Fibroblast of skin of right quadriceps (primary cell): Measurements from ENCODE around the gene CDCP1.
A peak's percentile ranks its signal among the peaks of the same experiment; 100 is the strongest.
"Not testable (repeated sequence)": the region's sequence is repeated elsewhere in the genome, so short reads cannot be mapped to it uniquely, and the experiment has no call there.

ENCODE experiments used
- DNase-seq: peaks from one replicate; pipeline ENCODE4 v3.0.0-alpha.2; 2013

The CDCP1 gene

GRCh38 chr3:45170096-45170495 lies 23.9 kb upstream of the CDCP1 start:
- no peak for DNase-seq

- no peak for DNase-seq
Measured at GRCh38 chr3:45169125-45169904, 23.1 kb upstream of the CDCP1 start.

- no peak for DNase-seq
Measured at GRCh38 chr3:45168451-45168850, 22.3 kb upstream of the CDCP1 start.

GRCh38 chr3:45167011-45167911 lies 21.1 kb upstream of the CDCP1 start:
- peak; percentile 90 for DNase-seq

- DNase-seq = no peak
Measured at GRCh38 chr3:45166321-45166879, 20.2 kb upstream of the CDCP1 start.

GRCh38 chr3:45165497-45166283 lies 19.5 kb upstream of the CDCP1 start:
- DNase-seq = no peak

- no peak for DNase-seq
Measured at GRCh38 chr3:45164056-45164455, 17.9 kb upstream of the CDCP1 start.

GRCh38 chr3:45163481-45163880 lies 17.3 kb upstream of the CDCP1 start:
- no peak for DNase-seq

- peak; percentile 43 for DNase-seq
Measured at GRCh38 chr3:45154641-45155147, 8.5 kb upstream of the CDCP1 start.

- peak; percentile 65 for DNase-seq
Measured at GRCh38 chr3:45153658-45154437, 7.7 kb upstream of the CDCP1 start.

- DNase-seq = no peak
Measured at GRCh38 chr3:45152307-45152706, 6.1 kb upstream of the CDCP1 start.

GRCh38 chr3:45151100-45151499 lies 4.9 kb upstream of the CDCP1 start:
- no peak for DNase-seq

GRCh38 chr3:45148921-45149320 lies 2.7 kb upstream of the CDCP1 start:
- no peak for DNase-seq

GRCh38 chr3:45145223-45145622 lies 955 bp downstream of the CDCP1 start:
- no peak for DNase-seq

GRCh38 chr3:45143673-45144671 lies 2.2 kb downstream of the CDCP1 start:
- DNase-seq = no peak

GRCh38 chr3:45140770-45141155 lies 5.4 kb downstream of the CDCP1 start:
- not testable (repeated sequence) for DNase-seq

GRCh38 chr3:45140141-45140769 lies 5.9 kb downstream of the CDCP1 start:
- peak; percentile 39 for DNase-seq

GRCh38 chr3:45139372-45140140 lies 6.6 kb downstream of the CDCP1 start:
- DNase-seq = no peak

GRCh38 chr3:45137656-45138181 lies 8.5 kb downstream of the CDCP1 start:
- no peak for DNase-seq
